Vagina (tissue), 2 donors: ENCODE results near the gene PEX11B.

ENCODE experiments used
- CTCF ChIP-seq, 3 experiments: fragments of 450-650 bp in 2 of 3; fragments of 200-600 bp in 1 of 3; sonication (generic) in 1 of 3; IDR thresholded peaks; one replicate each; pipeline ENCODE4 v1.5.1; 2017 to 2019; ENCODE audit warnings: antibody characterized with exemption in 3 of 3, mild to moderate bottlenecking in 2 of 3, moderate library complexity in 2 of 3
- POLR2A ChIP-seq, 2 donors: fragments of 450-650 bp; IDR thresholded peaks; one replicate each; pipeline ENCODE4 v1.6.1; 2017; ENCODE audit warnings: antibody characterized with exemption in 2 of 2, mild to moderate bottlenecking in 2 of 2, moderate library complexity in 2 of 2

DNA sequence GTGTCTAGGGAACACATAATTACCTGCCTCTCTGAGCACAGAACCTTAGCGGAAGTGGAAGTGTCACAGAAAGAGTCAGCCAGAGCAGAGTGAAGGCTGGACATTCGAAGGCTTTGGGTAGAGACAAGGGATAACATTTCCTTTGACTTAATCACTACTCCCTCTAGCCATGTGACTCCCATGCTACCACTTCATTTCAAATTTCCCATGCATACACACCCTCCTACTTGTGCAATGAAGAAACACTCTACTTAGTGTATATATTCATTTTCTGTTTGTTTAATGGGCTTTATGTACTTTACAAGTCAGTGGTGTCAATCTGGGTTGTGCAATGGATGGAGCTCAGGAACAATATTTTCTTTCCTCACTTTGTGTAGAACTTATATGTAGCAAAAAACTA lies 39.8 kb downstream of the PEX11B start:
- TF ChIP-seq POLR2A (IDR thresholded peaks at IDR 0.05), result no peak
- no peak for TF ChIP-seq CTCF (IDR thresholded peaks at IDR 0.05)
